Chondrocyte (in vitro differentiated cells): ENCODE measurements around the gene PRSS38. TPM values are rescaled to one million over a fixed set of nuclear protein-coding genes. Genes with fewer than 3 reads are reported as not detected.

Source experiments
- DNase-seq: peaks from one replicate; pipeline ENCODE4 v3.0.0; 2021; ENCODE audit warnings: mixed read lengths, low spot score
- H3K27ac Mint-ChIP-seq: one replicate; pipeline ENCODE4 v1.8.0; 2021; ENCODE audit warnings: mild to moderate bottlenecking, moderate library complexity, mixed read lengths; ENCODE audit not compliant: unreplicated experiment
- H3K27me3 Mint-ChIP-seq: 2 replicates; pipeline ENCODE4 v1.8.0; 2021; ENCODE audit warnings: low read depth, mixed read lengths
- H3K36me3 Mint-ChIP-seq: 2 replicates; pipeline ENCODE4 v1.8.0; 2021; ENCODE audit warnings: low read depth, mixed read lengths
- H3K4me1 Mint-ChIP-seq: 2 replicates; pipeline ENCODE4 v1.8.0; 2021; ENCODE audit warnings: low read depth, mild to moderate bottlenecking, mixed read lengths
- H3K4me3 Mint-ChIP-seq: one replicate; pipeline ENCODE4 v1.8.0; 2021; ENCODE audit warnings: mild to moderate bottlenecking, moderate library complexity, mixed read lengths; ENCODE audit not compliant: unreplicated experiment
- H3K9me3 Mint-ChIP-seq: 2 replicates; pipeline ENCODE4 v1.8.0; 2021; ENCODE audit warnings: low read depth, mixed read lengths
- total RNA-seq: library from RNA; stranded (reverse); gene quantifications from 3 replicates; pipeline ENCODE4 v1.2.1, GENCODE V29; 2021
- TF ChIP-seq, protein P1 (sequence below): fragments of 200-600 bp; sonication (generic); IDR thresholded peaks from 2 replicates; pipeline ENCODE4 v1.5.0; 2021; ENCODE audit warnings: antibody characterized with exemption, mild to moderate bottlenecking, moderate library complexity

The PRSS38 gene
- total RNA-seq, 1 donor from 2014 or later: not detected

DNA sequence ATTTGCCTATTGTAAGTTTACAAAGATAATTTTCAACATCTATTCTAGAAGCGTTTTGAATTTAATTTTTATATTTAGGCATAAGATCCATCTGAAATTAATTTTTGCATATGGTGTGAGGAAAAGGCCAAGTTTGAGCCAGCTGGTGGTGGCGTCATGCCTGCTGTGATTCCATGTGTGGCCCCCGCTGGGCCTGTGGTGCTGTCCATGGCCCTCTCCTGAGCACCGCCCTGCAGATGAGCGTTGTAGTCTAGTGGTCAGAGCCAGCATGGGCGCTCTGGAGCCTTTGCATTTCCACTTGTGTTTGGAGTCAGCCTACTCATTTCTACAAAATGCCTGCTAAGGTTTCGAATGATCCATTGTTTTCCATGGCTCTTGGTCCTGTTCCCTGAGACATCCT lies 22.7 kb downstream of the PRSS38 start:
- peaks cover 2% of the 10 kb centered on the region for H3K9me3 Mint-ChIP-seq

GRCh38 chr1:227841096-227841495 lies 25.6 kb downstream of the PRSS38 start:
- TF ChIP-seq, protein P1, sequence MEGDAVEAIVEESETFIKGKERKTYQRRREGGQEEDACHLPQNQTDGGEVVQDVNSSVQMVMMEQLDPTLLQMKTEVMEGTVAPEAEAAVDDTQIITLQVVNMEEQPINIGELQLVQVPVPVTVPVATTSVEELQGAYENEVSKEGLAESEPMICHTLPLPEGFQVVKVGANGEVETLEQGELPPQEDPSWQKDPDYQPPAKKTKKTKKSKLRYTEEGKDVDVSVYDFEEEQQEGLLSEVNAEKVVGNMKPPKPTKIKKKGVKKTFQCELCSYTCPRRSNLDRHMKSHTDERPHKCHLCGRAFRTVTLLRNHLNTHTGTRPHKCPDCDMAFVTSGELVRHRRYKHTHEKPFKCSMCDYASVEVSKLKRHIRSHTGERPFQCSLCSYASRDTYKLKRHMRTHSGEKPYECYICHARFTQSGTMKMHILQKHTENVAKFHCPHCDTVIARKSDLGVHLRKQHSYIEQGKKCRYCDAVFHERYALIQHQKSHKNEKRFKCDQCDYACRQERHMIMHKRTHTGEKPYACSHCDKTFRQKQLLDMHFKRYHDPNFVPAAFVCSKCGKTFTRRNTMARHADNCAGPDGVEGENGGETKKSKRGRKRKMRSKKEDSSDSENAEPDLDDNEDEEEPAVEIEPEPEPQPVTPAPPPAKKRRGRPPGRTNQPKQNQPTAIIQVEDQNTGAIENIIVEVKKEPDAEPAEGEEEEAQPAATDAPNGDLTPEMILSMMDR: no peak
- Mint-ChIP-seq H3K27ac (no peak overlapping the region), H3K9me3 (peaks cover 6% of the 10 kb centered on the region)

More for the DNA sequence above, 22.7 kb downstream of the PRSS38 start:
- no peaks in the 10 kb centered on the region for H3K4me1 Mint-ChIP-seq
- no peak overlapping the region for H3K27ac Mint-ChIP-seq
- no peak overlapping the region for H3K4me3 Mint-ChIP-seq
- peaks cover 24% of the 10 kb centered on the region for H3K27me3 Mint-ChIP-seq
- no peak for DNase-seq
- TF ChIP-seq, protein P1: no peak
- no peaks in the 10 kb centered on the region for H3K36me3 Mint-ChIP-seq

GRCh38 chr1:227844320-227845146 lies 29.1 kb downstream of the PRSS38 start:
- no peak for DNase-seq
- Mint-ChIP-seq H3K27ac (no peak overlapping the region), H3K36me3 (peaks cover 9% of the 10 kb centered on the region), H3K9me3 (peaks cover 19% of the 10 kb centered on the region), H3K4me3 (no peak overlapping the region), H3K4me1 (no peaks in the 10 kb centered on the region), H3K27me3 (peaks cover 12% of the 10 kb centered on the region)
- TF ChIP-seq, protein P1: no peak

More at GRCh38 chr1:227841096-227841495, 25.6 kb downstream of the PRSS38 start:
- no peak for DNase-seq
- Mint-ChIP-seq H3K4me1 (no peaks in the 10 kb centered on the region), H3K4me3 (no peak overlapping the region), H3K36me3 (no peaks in the 10 kb centered on the region), H3K27me3 (peaks cover 13% of the 10 kb centered on the region)

DNA sequence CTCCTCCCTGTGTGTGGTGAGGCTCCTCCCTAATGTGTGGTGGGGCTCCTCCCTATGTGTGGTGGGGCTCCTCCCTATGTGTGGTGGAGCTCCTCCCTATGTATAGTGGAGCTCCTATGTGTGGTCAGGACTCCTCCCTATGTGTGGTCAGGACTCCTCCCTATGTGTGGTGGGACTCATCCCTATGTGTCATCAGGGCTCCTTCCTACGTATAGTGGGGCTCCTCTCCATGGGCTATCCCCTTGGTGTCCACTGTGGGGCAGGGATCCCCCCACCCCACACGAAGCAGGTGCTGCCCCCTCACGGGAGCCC lies 29.6 kb downstream of the PRSS38 start:
- H3K36me3 Mint-ChIP-seq: peaks cover 9% of the 10 kb centered on the region
- no peak overlapping the region for H3K4me3 Mint-ChIP-seq
- no peak for DNase-seq
- peaks cover 20% of the 10 kb centered on the region for H3K9me3 Mint-ChIP-seq
- TF ChIP-seq, protein P1: no peak
- no peak overlapping the region for H3K27ac Mint-ChIP-seq
- H3K4me1 Mint-ChIP-seq: no peaks in the 10 kb centered on the region
- H3K27me3 Mint-ChIP-seq: peaks cover 15% of the 10 kb centered on the region

GRCh38 chr1:227845519-227845918 lies 30.0 kb downstream of the PRSS38 start:
- no peak for DNase-seq
- peaks cover 9% of the 10 kb centered on the region for H3K36me3 Mint-ChIP-seq
- H3K9me3 Mint-ChIP-seq: peaks cover 23% of the 10 kb centered on the region
- H3K27me3 Mint-ChIP-seq: peaks cover 18% of the 10 kb centered on the region
- H3K4me1 Mint-ChIP-seq: no peaks in the 10 kb centered on the region
- H3K27ac Mint-ChIP-seq: no peak overlapping the region
- TF ChIP-seq, protein P1: no peak
- H3K4me3 Mint-ChIP-seq: no peak overlapping the region
